Astrocyte of the spinal cord (primary cell): ENCODE measurements around the gene NUDT17.

Experiments
- DNase-seq: peaks from one replicate; pipeline ENCODE4 v3.0.0; 2011; ENCODE audit warnings: low read depth, low spot score
- H3K4me3 ChIP-seq: 2 replicates; pipeline ENCODE4 v1.5.1; 2011; ENCODE audit warnings: low read depth, mild to moderate bottlenecking, low read length, moderate library complexity
- CTCF ChIP-seq: IDR thresholded peaks from 2 replicates; pipeline ENCODE4 v1.5.1; 2012; ENCODE audit warnings: low read depth, mild to moderate bottlenecking, low read length, inconsistent platforms
- in situ Hi-C: cut with HindIII; loops from 2 replicates; pipeline ENCODE4 v1.10.0; 2017; ENCODE audit warnings: low sequenced_read_pairs

Gene NUDT17

GRCh38 chr1:145878724-145879123 lies 33.3 kb downstream of the NUDT17 start:
- in situ Hi-C loops: no loop called here
- TF ChIP-seq CTCF: no peak
- H3K4me3 ChIP-seq: no peak overlapping the region
- DNase-seq: no peak

- H3K4me3 ChIP-seq: no peak overlapping the region
- TF ChIP-seq CTCF: no peak
- in situ Hi-C loops: no loop called here
- DNase-seq: no peak
Measured at GRCh38 chr1:145879775-145880174, 34.3 kb downstream of the NUDT17 start.

- in situ Hi-C loops: no loop called here
- peak; percentile 59 for DNase-seq
- no peak for TF ChIP-seq CTCF
- H3K4me3 ChIP-seq: no peak overlapping the region
Measured at GRCh38 chr1:145884675-145885074, 39.2 kb downstream of the NUDT17 start.

GRCh38 chr1:145885738-145886287 lies 40.4 kb downstream of the NUDT17 start, which contains the start of gene ANKRD35:
ANKRD35 (minus strand) TSS chr1:145885866; CDS start chr1:145885758, 108 bp downstream.
- in situ Hi-C loops: no loop called here
- DNase-seq: peak; percentile 65
- no peak for TF ChIP-seq CTCF
- H3K4me3 ChIP-seq: peak within 1 kb of the TSS; percentile 68

GRCh38 chr1:145886390-145886789 lies 41.0 kb downstream of the NUDT17 start:
- DNase-seq: no peak
- in situ Hi-C loops: no loop called here
- peak overlapping the region; percentile 68 for H3K4me3 ChIP-seq
- no peak for TF ChIP-seq CTCF

GRCh38 chr1:145886816-145887215 lies 41.4 kb downstream of the NUDT17 start:
- DNase-seq: no peak
- H3K4me3 ChIP-seq: no peak overlapping the region
- in situ Hi-C loops: no loop called here
- no peak for TF ChIP-seq CTCF
